Hematopoietic multipotent progenitor cell treated with erythropoietin and hydrocortisone succinate and interleukin-3 and kit ligand, for 15 days (in vitro differentiated cells): ENCODE data around the gene ADAD2.
"Not testable (repeated sequence)": the region's sequence is repeated elsewhere in the genome, so short reads cannot be mapped to it uniquely, and the experiment has no call there.

Experiments used
- DNase-seq: peaks from one replicate; pipeline ENCODE4 v3.0.0-alpha.2; 2015; ENCODE audit warnings: low spot score

ADAD2 gene

DNA sequence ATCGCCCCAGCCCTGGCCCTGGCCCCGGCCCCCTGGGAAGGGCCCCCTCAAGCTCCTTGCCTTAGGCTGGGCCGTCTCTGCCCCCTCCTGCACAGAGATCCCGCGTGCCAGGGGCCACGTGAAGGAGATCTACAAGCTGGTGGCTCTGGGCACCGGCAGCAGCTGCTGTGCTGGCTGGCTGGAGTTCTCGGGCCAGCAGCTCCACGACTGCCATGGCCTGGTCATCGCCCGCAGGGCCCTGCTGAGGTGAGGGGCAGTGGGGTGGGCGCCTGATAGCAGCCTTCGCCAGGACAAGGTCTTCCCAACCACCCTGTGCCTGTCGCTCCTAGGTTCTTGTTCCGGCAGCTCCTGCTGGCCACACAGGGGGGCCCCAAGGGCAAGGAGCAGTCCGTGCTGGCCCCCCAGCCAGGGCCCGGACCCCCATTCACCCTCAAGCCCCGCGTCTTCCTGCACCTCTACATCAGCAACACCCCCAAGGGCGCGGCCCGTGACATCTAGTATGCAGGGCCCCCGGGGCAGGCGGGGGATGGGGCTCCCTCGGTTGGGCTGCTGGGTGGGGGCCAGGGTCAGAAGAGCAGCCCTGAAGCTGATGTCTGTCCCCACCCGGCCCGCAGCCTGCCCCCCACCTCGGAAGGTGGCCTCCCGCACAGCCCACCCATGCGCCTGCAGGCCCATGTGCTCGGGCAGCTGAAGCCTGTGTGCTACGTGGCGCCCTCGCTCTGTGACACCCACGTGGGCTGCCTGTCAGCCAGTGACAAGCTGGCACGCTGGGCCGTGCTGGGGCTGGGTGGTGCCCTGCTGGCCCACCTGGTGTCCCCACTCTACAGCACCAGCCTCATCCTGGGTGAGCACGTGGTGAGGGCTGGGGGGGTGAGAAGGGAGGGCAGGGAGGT is 4.5 kb downstream of the ADAD2 start:
- DNase-seq = no peak

GRCh38 chr16:84196101-84196500 is 5.1 kb downstream of the ADAD2 start:
- DNase-seq = no peak

DNA sequence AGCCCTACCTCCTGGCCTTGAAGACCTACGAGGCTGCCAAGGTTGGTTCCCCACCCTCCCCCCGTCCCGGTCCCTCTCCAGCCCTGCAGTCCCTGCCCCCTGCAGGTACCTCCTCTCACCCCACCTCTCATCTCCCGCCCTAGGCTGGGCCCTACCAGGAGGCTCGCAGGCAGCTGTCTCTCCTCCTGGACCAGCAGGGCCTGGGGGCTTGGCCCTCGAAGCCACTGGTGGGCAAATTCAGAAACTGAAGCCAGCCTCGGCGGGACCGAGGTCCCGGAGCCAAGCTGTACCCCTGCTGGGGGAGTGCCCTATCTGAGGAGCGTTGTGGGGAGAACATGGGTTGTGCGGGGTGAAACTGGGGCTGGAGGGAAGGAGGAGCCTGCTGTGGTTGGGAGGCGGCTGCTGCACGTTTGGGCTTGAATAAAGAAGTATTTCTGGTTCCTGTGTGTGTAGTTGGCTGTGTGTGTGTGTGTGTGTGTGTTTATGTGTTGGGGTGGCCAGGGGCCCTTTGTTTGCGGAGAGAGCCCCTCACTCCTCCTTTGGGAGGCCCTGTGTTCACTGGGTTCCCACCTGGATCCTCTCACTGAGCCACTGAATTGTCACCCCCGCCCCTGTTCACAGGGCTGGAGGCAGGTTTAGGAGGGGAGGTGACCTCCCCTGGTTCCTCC is 5.9 kb downstream of the ADAD2 start:
- no peak for DNase-seq

GRCh38 chr16:84197466-84198128 is 6.6 kb downstream of the ADAD2 start:
- DNase-seq = no peak

DNA sequence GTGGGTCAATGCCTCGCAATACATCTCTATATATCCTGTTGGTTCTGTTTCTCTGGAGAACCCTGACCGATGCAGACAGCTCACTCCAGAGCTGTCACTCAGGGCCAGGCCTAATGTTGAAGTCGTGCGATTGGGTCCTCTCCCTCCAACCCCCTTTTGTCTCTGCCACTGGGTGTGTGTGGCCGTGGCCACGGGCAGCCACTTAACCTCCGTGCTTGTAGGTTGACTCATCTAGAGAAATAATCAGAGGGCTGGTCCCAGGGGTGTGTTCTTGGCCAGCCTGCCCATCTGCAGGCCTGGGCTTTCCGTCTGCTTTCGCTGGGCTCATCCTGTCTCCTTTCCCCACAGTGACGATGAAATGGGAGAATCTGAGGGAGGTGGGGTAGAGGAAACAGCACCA is 7.4 kb downstream of the ADAD2 start:
- no peak for DNase-seq

GRCh38 chr16:84199097-84199496 is 8.1 kb downstream of the ADAD2 start:
- no peak for DNase-seq

DNA sequence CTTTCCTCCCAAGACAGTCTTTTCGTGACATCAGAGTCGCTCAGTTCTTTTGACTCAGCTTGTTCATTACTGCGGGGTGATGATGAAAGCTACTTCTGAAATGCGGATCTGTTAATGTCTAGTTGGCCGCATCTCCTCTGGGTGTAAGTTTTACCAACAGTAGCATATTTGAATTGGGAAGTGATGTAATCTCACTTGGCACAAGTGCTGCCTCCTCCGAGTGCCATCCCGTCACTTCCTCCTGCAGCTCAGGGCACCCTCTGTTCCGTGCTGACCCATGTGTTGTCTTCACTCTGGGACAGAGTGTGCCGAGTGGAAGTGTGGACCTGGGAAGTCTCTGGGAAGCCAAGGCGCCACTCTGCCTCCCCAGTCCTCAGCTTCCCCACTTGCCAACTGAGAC is 8.9 kb downstream of the ADAD2 start:
- no peak for DNase-seq

GRCh38 chr16:84204551-84204950 is 13.6 kb downstream of the ADAD2 start:
- not testable (repeated sequence) for DNase-seq

DNA sequence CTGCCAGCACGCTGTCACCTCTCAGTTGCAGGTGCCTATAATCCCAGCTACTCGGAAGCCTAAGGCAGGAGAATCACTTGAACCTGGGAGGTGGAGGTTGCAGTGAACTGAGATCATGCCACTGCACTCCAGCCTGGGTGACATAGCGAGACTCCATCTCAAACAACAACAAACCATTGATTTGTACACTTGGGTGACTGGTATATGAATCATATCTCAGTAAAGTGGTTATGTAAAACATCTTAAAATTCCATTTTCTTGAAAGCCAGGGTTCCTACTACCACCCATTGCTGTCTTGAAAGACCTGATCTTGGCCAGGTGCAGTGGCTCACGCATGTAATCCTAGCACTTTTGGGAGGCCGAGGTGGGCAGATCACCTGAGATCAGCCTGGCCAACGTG is 14.2 kb downstream of the ADAD2 start:
- not testable (repeated sequence) for DNase-seq

DNA sequence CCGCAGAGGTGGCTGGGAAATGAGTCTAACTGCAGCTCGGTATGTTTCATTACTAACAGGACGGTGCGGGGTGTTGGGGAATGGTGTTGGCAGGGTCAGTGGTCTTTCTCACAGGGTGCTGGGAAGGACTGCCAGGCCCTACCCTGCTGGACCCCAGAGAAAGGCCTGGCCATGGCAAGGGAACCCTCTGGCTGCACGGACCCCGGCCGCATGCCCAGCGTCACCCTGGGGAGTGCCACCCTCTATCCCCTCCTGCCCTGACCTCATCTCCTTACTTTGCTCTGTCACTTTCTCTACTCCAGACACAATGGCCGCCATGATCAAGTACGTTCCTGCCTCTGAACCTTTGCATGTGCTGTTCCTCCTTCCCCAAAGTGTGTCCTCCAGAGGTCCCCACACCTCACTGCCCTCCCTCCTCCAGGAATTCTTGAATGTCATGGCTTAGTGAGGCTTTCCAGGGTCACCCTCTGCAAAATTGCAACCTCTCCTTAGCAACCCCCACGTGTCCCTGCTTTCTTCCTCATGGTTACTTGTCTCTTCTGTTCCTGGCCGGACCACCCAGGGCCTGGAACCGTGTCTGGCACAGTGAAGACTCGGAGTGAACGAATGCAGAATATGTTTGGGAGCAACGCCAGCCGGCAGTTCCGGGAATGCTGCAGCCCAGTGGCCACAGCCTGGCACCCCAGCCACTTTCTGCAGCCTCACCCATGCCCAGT is 15.2 kb downstream of the ADAD2 start:
- no peak for DNase-seq

DNA sequence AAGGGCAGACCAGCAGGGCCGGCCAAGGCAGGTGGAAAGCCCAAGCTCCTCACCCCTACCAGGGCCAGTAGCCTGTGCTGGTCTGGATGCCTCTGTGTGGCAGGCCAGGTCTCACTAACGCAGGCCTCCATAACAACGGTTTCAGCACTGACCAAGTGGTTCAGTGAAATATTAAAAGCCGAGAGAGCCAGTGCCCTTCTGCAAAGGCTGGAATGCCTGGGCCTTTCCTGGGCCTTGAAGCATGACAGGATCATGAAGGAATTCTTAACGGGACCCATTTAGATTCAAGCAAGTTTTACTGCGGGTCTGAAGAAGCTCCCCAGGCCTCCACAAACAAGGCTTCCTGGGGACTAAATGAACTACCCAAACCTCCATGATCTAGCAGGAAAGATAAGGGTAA is 16.3 kb downstream of the ADAD2 start:
- DNase-seq = no peak

- DNase-seq = no peak
Observed at GRCh38 chr16:84207879-84208278, 16.9 kb downstream of the ADAD2 start.

- no peak for DNase-seq
Observed at GRCh38 chr16:84209989-84210388, 19.0 kb downstream of the ADAD2 start.

DNA sequence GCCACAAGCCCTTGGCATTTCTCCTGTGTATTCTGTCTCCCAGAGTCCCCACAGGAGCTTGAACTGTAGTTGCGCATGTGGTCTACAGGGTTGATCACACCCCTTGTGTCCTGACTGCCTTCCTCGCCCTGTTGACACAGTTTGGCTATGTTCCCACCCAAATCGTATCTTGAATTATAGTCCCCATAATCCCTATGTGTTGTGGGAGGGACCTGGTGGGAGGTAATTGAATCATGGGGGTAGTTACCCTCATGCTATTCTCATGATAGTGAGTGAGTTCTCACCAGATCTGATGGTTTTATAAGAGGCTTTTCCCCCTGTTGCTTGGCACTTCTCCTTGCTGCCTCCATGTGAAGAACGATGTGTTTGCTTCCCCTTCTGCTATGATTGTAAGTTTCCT is 21.2 kb downstream of the ADAD2 start:
- DNase-seq = no peak

GRCh38 chr16:84212631-84213030 is 21.7 kb downstream of the ADAD2 start:
- DNase-seq = no peak

GRCh38 chr16:84214451-84215066 is 23.6 kb downstream of the ADAD2 start:
- no peak for DNase-seq

DNA sequence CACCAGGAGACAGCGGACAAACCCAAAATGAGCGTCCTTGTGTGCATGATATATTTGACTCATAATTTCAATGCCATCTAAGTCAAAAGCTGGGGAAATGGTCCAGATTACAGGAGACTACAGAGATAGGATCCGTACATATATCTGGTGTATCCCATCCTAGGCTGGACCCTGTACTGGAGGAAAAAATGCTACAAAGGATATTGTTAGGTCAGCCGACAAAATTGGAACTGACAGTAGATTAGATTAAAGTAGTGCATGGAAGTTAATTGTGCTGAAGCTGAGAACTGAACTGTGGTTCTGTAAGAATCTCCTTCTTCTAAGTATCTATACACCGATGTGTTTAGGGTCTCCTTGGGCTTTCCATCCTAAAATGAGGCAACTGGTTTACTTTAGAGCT is 24.6 kb downstream of the ADAD2 start:
- no peak for DNase-seq

GRCh38 chr16:84216144-84216543 is 25.2 kb downstream of the ADAD2 start:
- not testable (repeated sequence) for DNase-seq

DNA sequence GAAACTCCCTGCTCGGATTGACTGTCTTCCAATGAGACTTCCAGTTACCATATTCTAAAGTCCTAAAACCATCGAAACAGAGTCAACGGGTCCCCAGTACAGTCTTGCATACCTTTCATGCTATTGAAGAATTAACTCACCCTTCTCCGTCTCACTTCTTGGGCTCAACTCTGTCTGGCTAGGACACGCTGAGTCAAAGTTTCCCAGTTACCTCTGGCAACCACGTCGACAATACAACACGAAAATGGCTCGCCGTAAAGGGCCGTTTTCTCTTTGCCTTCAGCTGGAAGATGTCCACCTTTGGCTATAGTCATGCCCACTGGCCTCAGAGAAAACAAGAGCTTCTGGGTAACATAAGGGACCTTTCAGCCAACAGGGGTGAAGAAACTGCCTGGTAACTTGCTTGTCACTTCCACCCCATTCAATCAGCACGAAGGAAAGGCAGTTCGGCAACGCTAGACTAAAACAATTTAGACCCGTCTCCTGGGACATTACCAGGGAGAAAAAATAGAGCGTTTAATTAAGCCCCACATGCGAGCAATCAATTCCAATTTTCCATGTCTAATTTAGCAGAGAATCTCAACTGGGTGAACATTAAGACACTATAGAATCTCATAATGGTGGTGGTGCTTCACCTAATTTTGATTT is 27.3 kb downstream of the ADAD2 start:
- DNase-seq = no peak

DNA sequence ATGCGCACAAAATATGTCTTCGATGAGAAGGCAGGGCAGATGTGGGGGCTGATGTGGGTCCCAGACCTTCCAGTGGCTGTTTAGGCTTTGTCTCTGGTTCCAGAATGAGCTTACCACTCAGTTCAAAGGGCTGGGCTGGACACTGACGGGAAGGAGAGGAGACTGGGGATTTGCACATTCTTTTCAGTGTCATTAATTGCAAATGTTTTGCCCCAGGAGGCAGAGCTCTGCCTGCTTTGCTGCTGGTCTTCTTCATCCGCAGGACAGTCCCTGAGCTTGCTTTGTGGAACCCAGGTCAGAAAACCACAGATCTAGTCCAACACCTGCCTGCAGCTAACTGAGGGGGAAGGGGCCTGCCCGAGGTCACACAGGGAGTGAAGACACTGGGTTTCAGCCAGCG is 28.0 kb downstream of the ADAD2 start:
- DNase-seq = no peak

DNA sequence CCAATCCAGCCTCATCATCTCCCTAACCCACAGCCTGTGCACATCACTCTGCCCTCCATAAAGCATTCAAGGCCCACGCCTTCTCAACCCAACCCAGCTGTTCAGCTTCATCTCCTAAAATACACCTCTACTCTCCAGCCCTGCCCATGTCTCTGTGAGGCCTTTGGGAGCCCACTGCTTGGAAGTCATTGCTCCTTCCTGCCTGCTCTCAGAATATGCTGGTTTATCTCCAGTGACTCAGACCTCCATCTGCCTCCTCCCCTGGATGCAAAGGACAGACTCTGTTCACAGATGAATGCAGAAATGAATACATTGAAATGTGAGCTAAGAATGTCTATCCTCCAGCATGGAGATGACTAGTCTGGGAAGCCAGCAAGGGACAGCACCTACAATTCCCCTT is 29.9 kb downstream of the ADAD2 start:
- no peak for DNase-seq
